Karpas-422 (cell line): ENCODE results near the gene MAPKAP1. TPM values are rescaled to one million over a fixed set of nuclear protein-coding genes. Genes with fewer than 3 reads are reported as not detected.

ENCODE experiments used
- DNase-seq: peaks from one replicate; pipeline ENCODE4 v3.0.0-alpha.2; 2015
- H2AFZ ChIP-seq: fragments of 200-600 bp; sonication (generic); 2 replicates; pipeline ENCODE4 v1.6.1; 2014; ENCODE audit warnings: antibody characterized with exemption, low read length, mixed read lengths
- H3K27ac ChIP-seq: fragments of 200-600 bp; sonication (generic); 2 replicates; pipeline ENCODE4 v1.5.1; 2014; ENCODE audit warnings: mild to moderate bottlenecking, low read length, moderate library complexity
- H3K27me3 ChIP-seq: fragments of 200-600 bp; sonication (generic); 2 replicates; pipeline ENCODE4 v1.6.1; 2014; ENCODE audit warnings: low read length, mixed read lengths
- H3K36me3 ChIP-seq: fragments of 200-600 bp; sonication (generic); 2 replicates; pipeline ENCODE4 v1.6.1; 2014; ENCODE audit warnings: low read length, mixed read lengths; ENCODE audit not compliant: insufficient read depth
- H3K4me1 ChIP-seq: fragments of 200-600 bp; sonication (generic); 2 replicates; pipeline ENCODE4 v1.6.1; 2014; ENCODE audit warnings: mild to moderate bottlenecking, low read length, mixed read lengths
- H3K4me2 ChIP-seq: fragments of 200-600 bp; sonication (generic); 2 replicates; pipeline ENCODE4 v1.6.1; 2014; ENCODE audit warnings: low read length, low read depth, mild to moderate bottlenecking; ENCODE audit not compliant: poor library complexity, severe bottlenecking
- H3K4me3 ChIP-seq: fragments of 200-600 bp; sonication (generic); 2 replicates; pipeline ENCODE4 v1.5.1; 2014; ENCODE audit warnings: mild to moderate bottlenecking, antibody characterized with exemption, low read length, mixed read lengths
- H3K79me2 ChIP-seq: fragments of 200-600 bp; sonication (generic); 2 replicates; pipeline ENCODE4 v1.6.1; 2014; ENCODE audit warnings: mild to moderate bottlenecking, low read length, mixed read lengths
- H3K9ac ChIP-seq: fragments of 200-600 bp; sonication (generic); 2 replicates; pipeline ENCODE4 v1.6.0; 2014; ENCODE audit warnings: low read length
- H3K9me2 ChIP-seq: fragments of 200-600 bp; sonication (generic), shearing (Covaris generic); replicated peaks from 2 replicates; pipeline ENCODE4 v1.6.0; 2014; ENCODE audit warnings: mild to moderate bottlenecking, low read length, moderate library complexity; ENCODE audit not compliant: insufficient read depth
- H3K9me3 ChIP-seq: fragments of 300-700, 200-600 bp; sonication (generic); 2 replicates; pipeline ENCODE4 v1.6.1; 2014; ENCODE audit warnings: low read length, mixed read lengths
- H4K20me1 ChIP-seq: fragments of 200-600 bp; sonication (generic); 2 replicates; pipeline ENCODE4 v1.6.1; 2014; ENCODE audit warnings: mild to moderate bottlenecking, antibody characterized with exemption, low read length, low read depth; ENCODE audit not compliant: insufficient read depth
- total RNA-seq: library from RNA; depleted of rRNA; stranded (reverse); fragments of >200 nt; shearing (Covaris generic); gene quantifications from 2 replicates; pipeline ENCODE4 v1.2.3, GENCODE V29; 2014; ENCODE audit warnings: low replicate concordance

Gene MAPKAP1
- total RNA-seq, 1 experiment from 2014 or later = 62.8 TPM

DNA sequence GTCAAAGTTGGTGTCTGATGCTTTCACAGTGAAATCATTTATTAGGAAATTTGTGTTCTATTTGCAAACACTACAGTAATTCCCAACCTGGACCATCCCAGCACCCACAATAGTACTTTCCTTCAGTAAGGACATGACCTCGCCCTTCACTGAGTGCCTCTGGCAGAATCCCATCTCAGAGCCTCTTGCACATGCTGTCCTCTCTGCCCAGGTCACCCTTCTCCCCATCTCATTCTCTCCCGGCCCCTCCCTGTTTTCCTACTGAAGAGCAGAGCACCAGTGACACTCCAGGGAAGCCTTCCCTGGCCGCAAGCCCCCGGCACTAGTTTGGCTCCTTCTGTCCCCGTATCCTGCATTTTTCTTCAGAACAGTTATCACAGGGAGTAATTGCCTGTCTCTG lies 220.4 kb downstream of the MAPKAP1 start:
- H3K9me2 ChIP-seq = no peaks in the 10 kb centered on the region
- no peaks in the 10 kb centered on the region for H3K36me3 ChIP-seq
- H3K27me3 ChIP-seq = no peaks in the 10 kb centered on the region
- H3K27ac ChIP-seq = no peak overlapping the region
- no peaks in the 10 kb centered on the region for H4K20me1 ChIP-seq
- no peaks in the 10 kb centered on the region for H3K4me1 ChIP-seq
- H3K79me2 ChIP-seq = no peaks in the 10 kb centered on the region
- H3K9ac ChIP-seq = no peak overlapping the region
- no peak for DNase-seq
- H3K4me3 ChIP-seq = no peak overlapping the region
- no peak overlapping the region for H3K4me2 ChIP-seq
- no peak overlapping the region for H2AFZ ChIP-seq
- H3K9me3 ChIP-seq = no peaks in the 10 kb centered on the region

DNA sequence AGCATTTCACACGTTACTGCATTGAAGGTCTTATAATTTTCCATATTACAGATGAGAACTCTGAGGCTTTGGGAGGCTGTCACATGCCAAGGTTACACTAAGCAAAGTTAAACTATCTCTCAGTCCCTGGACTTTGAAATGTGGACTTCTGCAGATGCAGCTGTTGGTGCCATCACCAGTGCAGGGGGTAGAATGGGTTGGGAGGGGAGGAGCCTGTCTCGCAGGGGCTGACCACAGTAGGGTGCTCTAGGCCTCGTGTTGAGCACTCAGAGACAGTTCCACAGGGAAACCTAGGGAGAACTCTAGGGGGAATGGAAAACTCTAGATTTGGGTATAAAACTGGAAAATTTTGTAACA lies 220.9 kb downstream of the MAPKAP1 start:
- H3K4me1 ChIP-seq = no peaks in the 10 kb centered on the region
- no peak overlapping the region for H3K27ac ChIP-seq
- no peaks in the 10 kb centered on the region for H3K9me2 ChIP-seq
- H3K9ac ChIP-seq = no peak overlapping the region
- H3K79me2 ChIP-seq = no peaks in the 10 kb centered on the region
- no peaks in the 10 kb centered on the region for H3K36me3 ChIP-seq
- H4K20me1 ChIP-seq = no peaks in the 10 kb centered on the region
- DNase-seq = no peak
- no peaks in the 10 kb centered on the region for H3K9me3 ChIP-seq
- H3K4me3 ChIP-seq = no peak overlapping the region
- no peaks in the 10 kb centered on the region for H3K27me3 ChIP-seq
- no peak overlapping the region for H3K4me2 ChIP-seq
- H2AFZ ChIP-seq = no peak overlapping the region

DNA sequence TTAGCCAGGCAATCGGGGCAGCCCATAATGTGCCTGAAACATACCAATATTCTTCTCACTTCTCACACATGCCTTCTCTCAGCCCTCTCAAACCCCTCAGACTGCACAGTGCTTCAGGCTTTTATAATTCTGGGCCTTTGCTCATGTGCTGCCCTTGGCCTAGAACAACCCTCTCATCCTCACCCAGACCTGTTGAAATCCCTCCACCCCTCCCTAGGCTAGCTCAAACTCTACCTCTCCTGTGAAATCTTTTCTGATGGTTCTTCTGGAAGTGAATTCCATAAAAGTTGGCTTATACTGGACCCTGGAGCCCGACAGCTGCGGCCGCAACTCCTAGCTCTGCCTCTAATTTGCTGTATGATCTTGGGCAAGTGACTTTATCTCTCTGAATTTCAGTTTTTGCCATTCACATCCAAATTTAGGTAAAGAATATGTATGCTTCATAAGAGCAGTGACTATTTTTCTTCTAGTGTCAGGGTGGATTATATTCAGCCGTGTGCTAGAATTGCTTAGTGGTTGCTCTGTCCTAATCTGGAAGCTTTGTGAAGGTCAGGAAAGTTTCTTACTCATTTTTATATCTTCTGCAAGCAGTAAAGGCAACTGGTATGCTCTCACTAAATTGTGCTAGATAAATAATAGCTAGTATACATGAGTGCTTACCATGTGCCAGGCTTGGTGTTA lies 221.4 kb downstream of the MAPKAP1 start:
- Histone ChIP-seq H3K4me3 (no peak overlapping the region), H2AFZ (no peak overlapping the region), H3K36me3 (no peaks in the 10 kb centered on the region), H3K9ac (no peak overlapping the region), H3K79me2 (no peaks in the 10 kb centered on the region), H3K27me3 (no peaks in the 10 kb centered on the region), H4K20me1 (no peaks in the 10 kb centered on the region), H3K27ac (no peak overlapping the region), H3K4me1 (no peaks in the 10 kb centered on the region), H3K4me2 (no peak overlapping the region), H3K9me3 (no peaks in the 10 kb centered on the region), H3K9me2 (no peaks in the 10 kb centered on the region)
- DNase-seq = no peak

DNA sequence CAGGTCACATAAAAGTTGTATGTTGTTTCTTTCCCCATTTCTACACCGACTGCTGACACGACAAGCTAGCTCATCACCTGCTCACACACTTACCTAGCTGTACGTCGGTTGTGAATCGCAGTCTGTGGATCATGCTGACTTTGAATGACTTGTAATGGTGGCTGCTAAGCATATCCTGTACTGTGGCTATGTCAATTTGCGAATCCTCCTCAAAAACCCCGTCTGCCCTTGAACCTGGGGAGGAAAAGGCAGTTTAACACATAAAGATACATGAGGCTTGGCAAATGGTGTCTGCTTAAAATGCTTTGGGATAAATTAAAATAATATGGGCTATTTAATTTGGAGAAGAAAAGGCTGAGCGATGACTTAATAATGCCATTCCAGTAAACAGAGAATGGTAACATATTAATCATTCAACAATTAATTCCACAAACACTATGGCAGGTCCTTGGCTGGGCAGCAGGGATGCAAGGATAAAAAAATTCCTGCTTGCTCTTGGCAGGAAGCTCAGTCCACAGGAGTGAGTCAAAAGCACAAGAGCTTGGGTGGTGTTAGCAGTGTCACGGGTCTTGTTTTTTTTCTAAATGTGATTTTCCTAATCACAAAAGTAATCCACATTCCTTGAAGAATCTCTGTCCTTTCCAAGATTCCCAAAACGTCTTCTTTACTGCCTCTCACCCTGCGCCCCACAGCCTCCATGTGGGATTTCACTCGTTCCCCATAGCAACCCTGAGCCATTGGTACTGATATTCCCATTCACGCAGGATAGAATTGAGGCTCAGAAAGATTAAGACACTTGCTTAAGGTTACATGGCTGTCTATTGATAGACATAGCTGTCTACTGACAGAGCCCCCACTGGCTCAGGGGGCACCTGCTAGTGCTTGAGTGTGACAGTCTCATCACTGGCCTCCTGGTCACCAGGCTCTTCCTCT lies 222.4 kb downstream of the MAPKAP1 start:
- no peaks in the 10 kb centered on the region for H3K9me2 ChIP-seq

DNA sequence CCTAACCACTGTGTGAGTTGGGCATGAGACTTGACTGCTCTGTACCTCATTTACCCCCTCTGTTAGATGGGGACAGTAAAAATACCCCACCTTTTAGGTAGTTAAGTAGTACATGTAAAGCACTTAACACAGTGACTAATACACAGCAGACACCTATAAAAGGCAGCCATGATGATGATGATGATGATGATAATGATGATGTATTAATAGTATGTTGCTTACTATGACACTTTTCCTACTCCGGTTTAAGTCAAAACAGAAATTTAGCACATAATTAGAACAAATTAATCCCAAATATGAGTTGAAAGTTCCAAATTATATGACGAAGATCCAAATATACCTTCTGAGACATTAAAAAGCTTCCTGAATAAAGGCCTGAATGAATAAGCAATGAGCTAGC lies 223.3 kb downstream of the MAPKAP1 start:
- H3K27ac ChIP-seq = no peak overlapping the region
- H3K9me2 ChIP-seq = no peaks in the 10 kb centered on the region
- H3K4me1 ChIP-seq = no peaks in the 10 kb centered on the region
- no peak overlapping the region for H2AFZ ChIP-seq
- H4K20me1 ChIP-seq = no peaks in the 10 kb centered on the region
- H3K27me3 ChIP-seq = no peaks in the 10 kb centered on the region
- no peak overlapping the region for H3K4me2 ChIP-seq
- H3K9me3 ChIP-seq = no peaks in the 10 kb centered on the region
- DNase-seq = no peak
- H3K4me3 ChIP-seq = no peak overlapping the region
- no peaks in the 10 kb centered on the region for H3K79me2 ChIP-seq
- no peaks in the 10 kb centered on the region for H3K36me3 ChIP-seq
- H3K9ac ChIP-seq = no peak overlapping the region

More for the DNA sequence above, 222.4 kb downstream of the MAPKAP1 start:
- H3K9me3 ChIP-seq = no peaks in the 10 kb centered on the region
- no peak overlapping the region for H3K27ac ChIP-seq
- no peak overlapping the region for H3K9ac ChIP-seq
- no peak overlapping the region for H3K4me2 ChIP-seq
- H2AFZ ChIP-seq = no peak overlapping the region
- no peaks in the 10 kb centered on the region for H3K79me2 ChIP-seq
- H3K4me3 ChIP-seq = no peak overlapping the region
- no peaks in the 10 kb centered on the region for H3K4me1 ChIP-seq
- no peak for DNase-seq
- H4K20me1 ChIP-seq = no peaks in the 10 kb centered on the region
- no peaks in the 10 kb centered on the region for H3K36me3 ChIP-seq
- no peaks in the 10 kb centered on the region for H3K27me3 ChIP-seq

DNA sequence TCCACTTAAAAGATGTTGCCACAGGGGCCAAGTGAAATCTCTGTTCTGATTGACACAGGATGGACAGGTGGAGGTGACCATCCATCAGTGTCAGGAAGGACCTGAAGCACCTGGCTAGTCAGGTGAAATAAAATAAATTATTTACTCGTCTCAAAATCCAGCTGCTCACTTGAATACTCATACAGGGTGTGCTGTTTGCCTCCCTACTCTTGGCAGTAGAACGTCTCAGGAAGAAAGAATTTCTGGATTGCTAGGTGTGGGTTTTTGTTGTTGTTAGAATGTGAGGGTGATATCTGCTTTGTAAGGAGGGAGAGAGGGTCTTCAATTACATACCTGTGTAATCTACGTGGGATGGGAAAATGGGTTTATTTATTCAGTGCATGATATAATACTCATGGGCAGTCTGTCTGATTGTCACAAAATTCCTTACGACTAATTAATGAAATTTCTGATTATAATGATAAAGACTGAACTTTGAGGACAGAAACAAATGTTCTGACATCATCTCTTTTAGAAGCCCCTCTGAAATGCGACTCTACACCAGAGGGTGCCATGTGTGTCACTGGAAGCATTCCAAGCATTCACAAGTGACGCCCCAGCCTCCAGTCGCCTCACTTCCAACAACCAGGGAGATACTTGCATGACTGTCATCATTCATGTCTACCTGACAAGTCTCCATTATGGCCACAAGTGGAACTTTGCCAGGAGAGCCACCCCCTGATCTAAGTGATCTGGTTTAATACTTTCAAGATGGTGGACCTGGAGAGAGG lies 227.0 kb downstream of the MAPKAP1 start:
- Histone ChIP-seq H3K9me3 (no peaks in the 10 kb centered on the region), H4K20me1 (no peaks in the 10 kb centered on the region), H3K4me3 (no peak overlapping the region), H3K27me3 (no peaks in the 10 kb centered on the region), H3K4me2 (no peak overlapping the region), H3K27ac (no peak overlapping the region), H2AFZ (no peak overlapping the region), H3K9me2 (no peaks in the 10 kb centered on the region), H3K79me2 (no peaks in the 10 kb centered on the region), H3K4me1 (no peaks in the 10 kb centered on the region), H3K9ac (no peak overlapping the region), H3K36me3 (no peaks in the 10 kb centered on the region)
- DNase-seq = no peak

GRCh38 chr9:125477089-125477544 lies 229.9 kb downstream of the MAPKAP1 start:
- no peaks in the 10 kb centered on the region for H3K79me2 ChIP-seq
- no peak overlapping the region for H3K4me2 ChIP-seq
- no peaks in the 10 kb centered on the region for H3K27me3 ChIP-seq
- DNase-seq = no peak
- H3K9ac ChIP-seq = no peak overlapping the region
- no peaks in the 10 kb centered on the region for H3K9me2 ChIP-seq
- H2AFZ ChIP-seq = no peak overlapping the region
- no peak overlapping the region for H3K27ac ChIP-seq
- no peak overlapping the region for H3K4me3 ChIP-seq
- H3K36me3 ChIP-seq = no peaks in the 10 kb centered on the region
- H4K20me1 ChIP-seq = no peaks in the 10 kb centered on the region
- H3K4me1 ChIP-seq = no peaks in the 10 kb centered on the region
- H3K9me3 ChIP-seq = no peaks in the 10 kb centered on the region

DNA sequence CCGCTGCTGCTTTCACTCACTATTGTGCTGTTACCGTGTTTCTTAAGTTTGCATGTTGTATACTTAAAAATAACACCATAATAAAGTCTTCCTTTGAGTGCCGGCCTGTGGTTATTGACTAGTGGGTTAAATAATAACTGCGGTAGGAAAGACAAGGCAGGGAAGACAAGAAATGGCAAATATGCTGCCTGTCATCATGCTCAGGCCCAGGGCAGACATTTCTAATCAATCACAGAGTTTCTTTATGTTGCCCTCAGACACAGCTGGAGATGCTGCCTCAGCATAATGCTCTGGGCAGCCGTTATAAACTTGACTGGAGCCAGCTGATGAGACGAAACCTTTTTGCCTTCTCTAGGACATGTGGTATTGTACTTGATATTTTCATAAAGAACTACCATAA lies 230.4 kb downstream of the MAPKAP1 start:
- Histone ChIP-seq H3K4me2 (no peak overlapping the region), H3K4me1 (no peaks in the 10 kb centered on the region), H3K27ac (no peak overlapping the region), H2AFZ (no peak overlapping the region), H3K27me3 (no peaks in the 10 kb centered on the region), H3K4me3 (no peak overlapping the region), H4K20me1 (no peaks in the 10 kb centered on the region), H3K9me3 (no peaks in the 10 kb centered on the region), H3K9ac (no peak overlapping the region), H3K9me2 (no peaks in the 10 kb centered on the region), H3K36me3 (no peaks in the 10 kb centered on the region), H3K79me2 (no peaks in the 10 kb centered on the region)
- DNase-seq = no peak
